ENCODE results near the gene SLC27A2.

SLC27A2 gene

GRCh38 chr15:50244959-50245624, 63.1 kb downstream of the SLC27A2 start:
- DNase-seq, result no peak

GRCh38 chr15:50246631-50247030, 64.6 kb downstream of the SLC27A2 start:
- DNase-seq, result no peak

- DNase-seq, result peak; percentile 62 to 71
Observed at GRCh38 chr15:50247819-50248655, 66.0 kb downstream of the SLC27A2 start.

GRCh38 chr15:50248994-50249582, 67.1 kb downstream of the SLC27A2 start:
- no peak for DNase-seq

- DNase-seq, result no peak
Observed at GRCh38 chr15:50249704-50250103, 67.7 kb downstream of the SLC27A2 start.

GRCh38 chr15:50250760-50251394, 68.9 kb downstream of the SLC27A2 start:
- no peak for DNase-seq

GRCh38 chr15:50251638-50252182, 69.7 kb downstream of the SLC27A2 start:
- no peak for DNase-seq

GRCh38 chr15:50252556-50252955, 70.6 kb downstream of the SLC27A2 start:
- no peak for DNase-seq

- no peak for DNase-seq
Observed at GRCh38 chr15:50256188-50257041, 74.4 kb downstream of the SLC27A2 start.

- no peak for DNase-seq
Observed at GRCh38 chr15:50257332-50257731, 75.3 kb downstream of the SLC27A2 start.

GRCh38 chr15:50257924-50258323, 75.9 kb downstream of the SLC27A2 start:
- peak; percentile 87 to 88 for DNase-seq

- DNase-seq, result peak; percentile 58 to 66
Observed at GRCh38 chr15:50259276-50259675, 77.3 kb downstream of the SLC27A2 start.

GRCh38 chr15:50260969-50261496, 79.0 kb downstream of the SLC27A2 start:
- DNase-seq, result no peak

- peak; percentile 41 to 51 for DNase-seq
Observed at GRCh38 chr15:50261981-50262380, 80.0 kb downstream of the SLC27A2 start.

GRCh38 chr15:50262533-50262932, 80.5 kb downstream of the SLC27A2 start:
- peak; percentile 87 to 89 for DNase-seq

GRCh38 chr15:50265620-50266019, 83.6 kb downstream of the SLC27A2 start, which contains the start of gene HDC:
Gene HDC (minus strand): TSS chr15:50265726. CDS start chr15:50265623, 103 bp downstream.
- DNase-seq, result no peak

- DNase-seq, result no peak
Observed at GRCh38 chr15:50267577-50267976, 85.6 kb downstream of the SLC27A2 start.

- DNase-seq, result no peak
Observed at GRCh38 chr15:50275091-50275490, 93.1 kb downstream of the SLC27A2 start.

GRCh38 chr15:50275908-50276307, 93.9 kb downstream of the SLC27A2 start:
- DNase-seq, result no peak

- DNase-seq, result peak in 1 of 2 experiments; percentile 7
Observed at GRCh38 chr15:50277370-50277769, 95.4 kb downstream of the SLC27A2 start.

GRCh38 chr15:50278496-50278895, 96.5 kb downstream of the SLC27A2 start:
- peak; percentile 59 to 66 for DNase-seq

GRCh38 chr15:50280271-50280670, 98.3 kb downstream of the SLC27A2 start:
- no peak for DNase-seq

Data from Kasumi-1 (cell line).